HG03280 (cell line): ENCODE data around the gene CTNNBL1.
"Not testable (repeated sequence)": the region's sequence is repeated elsewhere in the genome, so short reads cannot be mapped to it uniquely, and the experiment has no call there.

ENCODE experiments used
- ATAC-seq: cut with Tn5 transposase; IDR thresholded peaks from one replicate; pipeline ENCODE4 v1.9.1; 2021; ENCODE audit warnings: mild to moderate bottlenecking, moderate library complexity; ENCODE audit not compliant: unreplicated experiment

CTNNBL1 gene, protein sequence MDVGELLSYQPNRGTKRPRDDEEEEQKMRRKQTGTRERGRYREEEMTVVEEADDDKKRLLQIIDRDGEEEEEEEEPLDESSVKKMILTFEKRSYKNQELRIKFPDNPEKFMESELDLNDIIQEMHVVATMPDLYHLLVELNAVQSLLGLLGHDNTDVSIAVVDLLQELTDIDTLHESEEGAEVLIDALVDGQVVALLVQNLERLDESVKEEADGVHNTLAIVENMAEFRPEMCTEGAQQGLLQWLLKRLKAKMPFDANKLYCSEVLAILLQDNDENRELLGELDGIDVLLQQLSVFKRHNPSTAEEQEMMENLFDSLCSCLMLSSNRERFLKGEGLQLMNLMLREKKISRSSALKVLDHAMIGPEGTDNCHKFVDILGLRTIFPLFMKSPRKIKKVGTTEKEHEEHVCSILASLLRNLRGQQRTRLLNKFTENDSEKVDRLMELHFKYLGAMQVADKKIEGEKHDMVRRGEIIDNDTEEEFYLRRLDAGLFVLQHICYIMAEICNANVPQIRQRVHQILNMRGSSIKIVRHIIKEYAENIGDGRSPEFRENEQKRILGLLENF

DNA sequence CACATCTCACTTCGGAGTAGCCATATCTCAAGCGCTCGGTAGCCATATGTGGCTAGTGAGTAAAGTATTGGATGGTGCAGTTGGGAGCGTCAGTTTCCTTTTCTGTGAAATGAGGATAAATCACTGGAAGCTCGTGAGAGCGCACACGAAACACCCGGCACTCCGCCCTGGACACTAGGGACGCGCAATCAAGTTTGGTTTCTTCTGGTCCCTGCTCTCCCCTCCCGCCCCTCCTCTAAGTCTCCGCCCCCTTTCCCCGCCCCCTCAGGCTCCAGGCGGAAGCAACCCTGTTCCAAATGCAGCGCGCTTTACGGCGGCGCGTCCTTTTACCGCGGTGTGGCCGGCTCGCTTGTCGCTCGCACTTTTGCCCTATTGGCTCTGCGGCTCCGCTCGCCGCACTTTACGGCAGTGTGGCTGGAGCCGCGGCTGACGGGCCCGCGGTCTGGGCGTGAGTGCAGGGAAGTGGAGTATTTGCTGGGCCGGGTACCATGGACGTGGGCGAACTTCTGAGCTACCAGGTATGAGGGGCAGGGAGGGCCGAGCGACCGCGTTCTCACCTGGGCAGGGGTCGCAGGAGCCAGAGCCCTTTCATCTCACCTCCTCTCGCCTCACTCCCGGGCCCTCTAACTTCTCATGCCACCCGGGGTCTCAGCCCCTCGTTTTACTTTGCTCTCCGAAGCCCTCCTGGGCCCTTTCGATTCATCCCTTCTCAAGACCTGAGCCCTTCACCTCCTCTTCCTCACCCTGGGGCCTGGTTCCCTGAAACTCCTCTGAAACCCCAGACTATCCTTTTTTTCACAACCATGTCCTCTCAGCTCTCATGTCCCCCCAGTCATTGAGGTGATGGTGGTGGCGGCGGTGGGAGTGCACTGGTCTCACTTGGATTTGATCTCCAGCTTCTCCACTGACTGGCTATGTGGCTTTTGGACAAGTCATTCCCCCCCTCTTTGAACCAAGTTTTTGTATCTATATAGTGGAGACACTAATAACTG, at the start of gene CTNNBL1:
Gene CTNNBL1, plus strand, starts transcription at position 396 of the 992 bp plus-strand sequence. Its CDS starts 93 bp downstream, at position 489.
- ATAC-seq, result peak; percentile 91

- no peak for ATAC-seq
Measured at GRCh38 chr20:37644605-37645004, 49.2 kb upstream of the CTNNBL1 start.

DNA sequence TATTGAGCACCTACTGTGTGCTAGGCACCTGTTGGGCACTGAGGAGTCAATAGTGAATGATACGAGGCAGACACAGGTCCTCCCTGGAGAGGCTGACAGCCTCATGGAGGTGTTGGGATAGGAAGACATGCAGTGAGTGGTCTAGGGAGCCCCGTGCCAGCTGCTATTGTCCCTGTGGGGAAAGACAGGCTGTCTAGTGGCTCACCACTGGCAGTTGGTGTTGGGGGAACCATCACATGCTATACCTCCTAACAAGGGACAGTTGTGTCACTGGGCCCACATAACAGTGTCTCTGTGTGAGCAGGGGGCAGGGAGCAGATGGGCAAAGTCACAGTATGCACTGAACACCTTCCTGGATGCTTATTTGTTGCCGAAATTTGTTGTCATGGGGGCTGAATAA, 45.9 kb upstream of the CTNNBL1 start:
- no peak for ATAC-seq

- ATAC-seq, result no peak
Measured at GRCh38 chr20:37649017-37649416, 44.8 kb upstream of the CTNNBL1 start.

- ATAC-seq, result no peak
Measured at GRCh38 chr20:37649676-37650370, 44.0 kb upstream of the CTNNBL1 start.

GRCh38 chr20:37650661-37651060, 43.2 kb upstream of the CTNNBL1 start:
- ATAC-seq, result no peak

DNA sequence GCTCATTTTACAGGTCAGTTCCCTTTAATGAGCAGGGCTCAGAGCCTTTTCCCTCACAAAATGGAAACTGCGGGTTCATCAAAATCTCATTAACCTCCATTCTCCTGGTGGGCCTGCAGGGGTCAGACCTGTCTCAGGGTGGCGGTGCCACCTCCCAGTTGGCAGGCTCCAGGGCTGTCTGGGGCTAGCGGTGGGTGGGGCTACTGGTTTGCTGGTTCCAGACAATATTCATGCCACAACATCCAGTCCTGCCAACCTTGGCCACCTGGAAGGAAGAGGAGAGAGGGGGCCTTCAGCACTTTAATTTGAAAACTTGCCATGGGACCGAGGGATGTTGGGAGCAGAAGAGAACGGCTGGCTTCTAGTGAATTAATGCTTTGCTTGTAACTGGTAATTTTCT, 41.9 kb upstream of the CTNNBL1 start:
- no peak for ATAC-seq

DNA sequence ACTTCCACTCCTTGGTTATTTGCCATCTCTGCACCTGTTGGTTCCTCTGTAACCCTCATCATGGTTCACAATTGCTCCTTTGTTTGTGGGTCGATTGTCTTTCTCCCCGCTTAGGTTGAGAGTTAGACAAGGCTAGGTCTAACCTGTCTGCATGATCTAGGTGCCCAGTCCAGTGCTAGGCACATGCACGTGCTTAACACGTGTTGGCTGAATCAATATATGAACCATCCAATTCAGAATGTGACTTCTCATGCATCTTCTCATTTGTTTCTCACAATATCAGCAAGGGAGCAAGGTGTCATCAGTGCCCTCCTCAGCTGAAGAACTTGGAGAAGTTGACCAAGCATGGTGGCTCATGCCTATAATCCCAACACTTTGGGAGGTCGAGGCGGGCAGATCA, 36.9 kb upstream of the CTNNBL1 start:
- ATAC-seq, result no peak

- ATAC-seq, result no peak
Measured at GRCh38 chr20:37657924-37658804, 35.7 kb upstream of the CTNNBL1 start.

GRCh38 chr20:37661519-37661918, 32.3 kb upstream of the CTNNBL1 start:
- no peak for ATAC-seq

DNA sequence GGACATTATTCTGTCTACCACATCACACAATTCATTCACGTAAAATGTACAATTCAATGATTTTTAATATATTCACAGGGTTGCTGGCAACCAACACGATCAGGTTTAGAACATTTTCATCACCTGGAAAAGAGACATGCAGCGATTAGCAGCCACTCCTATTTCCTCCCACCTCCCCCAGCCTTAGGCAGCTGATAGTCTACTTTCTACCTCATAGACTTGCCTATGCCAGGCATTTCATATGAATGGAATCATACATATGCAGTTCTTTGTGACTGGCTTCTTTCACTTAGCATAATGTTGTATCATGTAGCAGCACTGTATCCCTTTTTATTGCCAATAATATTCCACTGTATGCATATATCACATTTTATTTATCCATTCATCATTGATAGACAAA, 31.5 kb upstream of the CTNNBL1 start:
- ATAC-seq, result no peak

DNA sequence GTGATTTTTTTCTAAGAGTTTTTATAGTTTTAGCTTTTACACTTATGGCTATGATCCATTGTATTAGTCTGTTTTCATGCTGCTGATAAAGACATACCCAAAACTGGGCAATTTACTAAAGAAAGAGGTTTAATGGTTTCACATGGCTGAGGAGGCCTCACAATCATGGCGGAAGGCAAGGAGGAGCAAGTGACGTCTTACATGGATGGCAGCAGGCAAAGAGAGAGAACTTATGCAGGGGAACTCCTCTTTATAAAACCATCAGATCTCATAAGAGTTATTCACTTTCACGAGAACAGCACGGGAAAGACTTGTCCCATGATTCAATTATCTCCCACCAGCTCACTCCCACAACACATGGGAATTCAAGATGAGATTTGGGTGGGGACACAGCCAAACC, 29.2 kb upstream of the CTNNBL1 start:
- ATAC-seq, result not testable (repeated sequence)

- ATAC-seq, result no peak
Measured at GRCh38 chr20:37668166-37668565, 25.7 kb upstream of the CTNNBL1 start.

- no peak for ATAC-seq
Measured at GRCh38 chr20:37669062-37669772, 24.6 kb upstream of the CTNNBL1 start.

DNA sequence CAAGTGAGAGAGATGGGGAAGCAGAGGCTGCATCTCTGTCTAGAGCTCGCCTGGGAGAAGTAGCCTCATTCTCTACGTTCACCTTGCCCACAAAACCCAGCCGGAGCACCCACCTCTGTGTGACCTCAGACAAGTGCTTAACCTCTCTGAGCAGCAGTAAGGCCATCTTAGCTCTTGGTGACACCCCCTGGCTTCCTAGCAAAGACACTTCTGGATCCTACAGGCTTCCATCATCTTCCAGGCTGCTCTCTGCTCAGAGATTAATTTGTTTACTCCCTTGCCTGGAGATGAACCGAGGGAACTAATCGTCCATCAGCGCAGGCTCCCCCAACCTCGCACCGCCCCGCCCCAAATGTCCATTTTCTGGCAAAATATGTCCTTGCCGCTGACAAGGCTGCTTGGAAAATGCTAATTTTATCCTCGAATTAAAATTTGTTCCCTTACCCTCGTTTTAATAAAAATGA, 24.0 kb upstream of the CTNNBL1 start:
- ATAC-seq, result no peak

GRCh38 chr20:37670351-37670791, 23.5 kb upstream of the CTNNBL1 start:
- no peak for ATAC-seq

DNA sequence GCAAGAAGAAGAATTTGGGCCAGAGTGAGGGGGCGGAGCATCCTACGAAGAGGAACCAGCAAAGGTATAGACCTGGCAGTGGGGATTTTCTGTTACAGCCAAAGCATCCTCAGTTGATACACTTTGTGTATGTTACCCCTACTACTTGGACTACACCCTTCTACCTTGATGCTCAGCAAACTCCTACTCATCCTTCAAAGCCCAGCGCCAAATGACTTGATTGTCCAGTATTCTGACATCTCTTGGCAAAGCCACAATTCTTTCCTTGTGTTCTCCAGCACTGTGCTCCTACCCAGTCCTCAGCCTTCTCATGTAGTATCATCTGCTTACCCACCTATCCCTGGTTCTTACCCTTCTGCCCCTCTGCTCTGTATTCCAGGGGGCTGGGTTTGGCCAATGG, 21.7 kb upstream of the CTNNBL1 start:
- no peak for ATAC-seq

DNA sequence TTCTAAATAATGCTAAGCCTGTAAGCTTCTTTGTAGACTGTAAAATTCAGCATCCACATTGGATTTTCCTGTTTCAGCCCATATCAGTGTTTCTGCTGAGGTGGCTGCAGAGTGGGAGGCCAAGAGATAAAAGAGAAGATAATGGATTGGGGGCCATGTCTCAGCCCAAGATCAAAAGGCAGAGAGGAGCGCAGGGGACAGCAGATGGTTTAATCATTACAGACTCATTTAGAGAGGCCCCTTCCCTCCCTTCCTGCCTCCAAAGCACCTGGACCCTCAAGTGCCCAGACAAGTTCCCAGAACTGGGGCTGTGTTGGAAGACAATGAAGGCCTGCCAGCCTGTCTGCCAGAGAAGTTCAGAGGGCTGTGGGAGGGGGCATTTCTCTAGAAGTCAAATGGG, 20.4 kb upstream of the CTNNBL1 start:
- ATAC-seq, result no peak

DNA sequence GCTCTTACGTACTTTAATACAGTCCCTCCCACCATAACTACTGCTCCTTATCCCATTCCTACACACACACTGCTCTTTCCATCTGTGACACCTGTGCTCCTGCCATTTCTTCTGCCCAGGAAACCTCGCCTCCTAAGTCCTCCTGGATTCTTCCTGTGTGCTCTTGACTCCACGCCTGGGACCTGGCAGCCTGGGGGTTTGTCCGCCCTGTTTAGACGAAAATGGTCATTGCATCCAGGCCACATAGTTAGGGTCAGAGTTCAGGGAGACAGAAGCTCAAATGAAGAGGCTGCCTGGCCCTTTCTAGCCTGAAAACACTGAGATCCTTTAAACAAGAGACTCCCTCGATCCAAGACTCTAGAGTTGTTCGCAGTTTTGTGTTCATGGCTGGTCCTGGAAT, 17.4 kb upstream of the CTNNBL1 start:
- no peak for ATAC-seq
